SK-N-SH treated with all-trans-retinoic acid at 6 μM for 48 hours (cell line): Measurements from ENCODE around the gene ATF2.

ENCODE experiments used
- ARNTL ChIP-seq: fragments of 450-650 bp; formaldehyde crosslinking; IDR thresholded peaks from 2 replicates; pipeline ENCODE4 v1.5.0; 2020; ENCODE audit warnings: low read depth, mild to moderate bottlenecking, moderate library complexity, borderline replicate concordance
- CSDC2 ChIP-seq: fragments of 250-450 bp; sonication (Bioruptor Pico); IDR thresholded peaks from 2 replicates; pipeline ENCODE4 v1.5.0; 2020; ENCODE audit warnings: mild to moderate bottlenecking, moderate library complexity
- ISL1 ChIP-seq: fragments of 250-450 bp; sonication (Bioruptor Pico); IDR thresholded peaks from 2 replicates; pipeline ENCODE4 v2.1.2; 2022; ENCODE audit warnings: mild to moderate bottlenecking, moderate library complexity
- ZNF565 ChIP-seq: fragments of 450-650 bp; formaldehyde crosslinking; conservative IDR thresholded peaks from 2 replicates; pipeline ENCODE4 v1.5.0; 2020; ENCODE audit warnings: low read depth, mild to moderate bottlenecking, moderate library complexity

DNA sequence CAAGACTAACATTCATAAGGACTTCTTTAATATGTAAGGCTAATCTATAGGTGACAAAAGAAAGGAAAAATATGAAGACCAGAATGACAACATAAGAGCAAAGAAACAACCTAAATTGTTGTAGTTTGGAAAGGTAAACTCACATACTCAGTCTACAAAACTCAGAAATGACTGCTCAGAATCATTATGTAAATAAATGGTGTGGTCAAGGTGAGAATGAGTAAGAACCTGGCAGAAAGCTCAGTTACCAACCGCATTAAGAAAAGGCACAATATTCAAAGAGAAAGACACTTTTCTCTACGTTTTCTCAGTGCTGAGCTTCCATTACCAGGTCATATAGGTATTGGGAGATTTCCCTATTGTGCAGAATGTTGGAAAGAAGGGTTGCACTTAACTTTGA lies 15.8 kb downstream of the ATF2 start:
- TF ChIP-seq ZNF565 (CRISPR knock-in tag) = no peak
- TF ChIP-seq ARNTL (CRISPR knock-in tag) = no peak
- no peak for TF ChIP-seq CSDC2 (CRISPR knock-in tag)
- TF ChIP-seq ISL1 (CRISPR knock-in tag) = no peak
